GM12878 (cell line): ENCODE data around the gene CIPC. TPM values are rescaled to one million over a fixed set of nuclear protein-coding genes. Genes with fewer than 3 reads are reported as not detected.

Source experiments
- ATAC-seq: fragments of 200-7000 bp; cut with Tn5 transposase; 3 replicates; pipeline ENCODE4 v1.9.1; 2020; ENCODE audit warnings: mild to moderate bottlenecking, moderate library complexity
- BruUV-seq: library from RNA; stranded (reverse); fragments of 400-500 nt; replicated peaks from 2 replicates; lab custom pipeline; 2021; lab: Mats Ljungman, UMichigan
- CTCF ChIA-PET: fragments of 300-600 bp; sonication (Branson Sonifier 250); formaldehyde crosslinking; extraction: SDS; loops from one replicate; lab custom pipeline; 2021; ENCODE audit warnings: inconsistent platforms; lab: Yijun Ruan, JAX
- POLR2A ChIA-PET: fragments of 350-600 bp; formaldehyde crosslinking; extraction: SDS; loops from one replicate; lab custom pipeline; 2021; ENCODE audit warnings: inconsistent platforms; lab: Charles Lee
- RAD21 ChIA-PET: fragments of 300-600 bp; sonication (Branson Sonifier 250); formaldehyde crosslinking; loops from one replicate; lab custom pipeline; 2023; ENCODE audit warnings: antibody characterized with exemption; ENCODE audit not compliant: unreplicated experiment; lab: Charles Lee
- SMC1A ChIA-PET: fragments of 300-600 bp; sonication (Branson Sonifier 250); formaldehyde crosslinking; loops from one replicate; lab custom pipeline; 2023; ENCODE audit not compliant: unreplicated experiment, uncharacterized antibody; lab: Charles Lee
- DNase-seq: peaks from one replicate; pipeline ENCODE4 v3.0.0-alpha.2; 2011; ENCODE audit warnings: low read depth, low spot score
- FAIRE-seq: peaks from 3 replicates; lab custom pipeline; 2011; peaks lifted over from hg19 to GRCh38; lab: Jason Lieb, UNC
- H2AFZ ChIP-seq: 2 replicates; pipeline ENCODE4 v1.6.0; 2011; ENCODE audit warnings: low read depth, low read length, control low read depth; ENCODE audit not compliant: control insufficient read depth
- H3K27ac ChIP-seq: 2 replicates; pipeline ENCODE4 v1.5.1; 2011; ENCODE audit warnings: control low read depth; ENCODE audit not compliant: control insufficient read depth, insufficient read depth
- H3K27me3 ChIP-seq, 2 experiments: replicated peaks in 1 of 2; 2 replicates each; pipeline versions ENCODE4 v1.6.0 to v1.6.1; 2011; ENCODE audit warnings: low read length in 1 of 2; ENCODE audit not compliant: control insufficient read depth in 2 of 2, insufficient read depth in 2 of 2
- H3K36me3 ChIP-seq, 2 experiments: 2 replicates each; pipeline ENCODE4 v1.5.1; 2011; ENCODE audit warnings: low read length in 1 of 2; ENCODE audit not compliant: control insufficient read depth in 2 of 2, insufficient read depth in 2 of 2
- H3K4me1 ChIP-seq: 2 replicates; pipeline ENCODE4 v1.6.1; 2011; ENCODE audit warnings: mild to moderate bottlenecking, low read length, moderate library complexity, mixed read lengths; ENCODE audit not compliant: control insufficient read depth, insufficient read depth
- H3K4me2 ChIP-seq: 2 replicates; pipeline ENCODE4 v1.6.0; 2011; ENCODE audit warnings: control low read depth; ENCODE audit not compliant: control insufficient read depth, insufficient read depth
- H3K4me3 ChIP-seq: fragments of 200-600 bp; sonication (generic); 2 replicates; pipeline ENCODE4 v1.5.1; 2016
- H3K79me2 ChIP-seq: 2 replicates; pipeline ENCODE4 v1.6.0; 2011; ENCODE audit warnings: low read length; ENCODE audit not compliant: control insufficient read depth, insufficient read depth
- H3K9ac ChIP-seq: 2 replicates; pipeline ENCODE4 v1.8.0; 2011; ENCODE audit warnings: low read length, control low read depth, mixed read lengths; ENCODE audit not compliant: control insufficient read depth, insufficient read depth
- H3K9me3 ChIP-seq: replicated peaks from 3 replicates; pipeline ENCODE4 v1.5.1; 2011; ENCODE audit warnings: mild to moderate bottlenecking, low read length; ENCODE audit not compliant: control insufficient read depth, insufficient read depth
- H4K20me1 ChIP-seq: 2 replicates; pipeline ENCODE4 v1.6.0; 2011; ENCODE audit not compliant: control insufficient read depth, insufficient read depth
- CBX5 ChIP-seq: sonication (generic); IDR thresholded peaks from 2 replicates; pipeline ENCODE4 v1.6.1; 2016; ENCODE audit warnings: low read depth, moderate library complexity, mild to moderate bottlenecking, inconsistent platforms
- IRF4 ChIP-seq: IDR thresholded peaks from 2 replicates; pipeline ENCODE4 v1.6.1; 2011; ENCODE audit warnings: low read depth, low read length
- KAT2A ChIP-seq: conservative IDR thresholded peaks from 2 replicates; pipeline ENCODE4 v1.6.1; 2011; ENCODE audit warnings: low read depth, low read length; ENCODE audit not compliant: control insufficient read depth
- LARP7 ChIP-seq: fragments of 450-650 bp; IDR thresholded peaks from 2 replicates; pipeline ENCODE4 v1.6.1; 2017; ENCODE audit warnings: mild to moderate bottlenecking
- MEF2A ChIP-seq: IDR thresholded peaks from 2 replicates; pipeline ENCODE4 v1.6.1; 2011; ENCODE audit warnings: low read depth, mild to moderate bottlenecking, low read length, moderate library complexity; ENCODE audit not compliant: insufficient read depth
- RAD51 ChIP-seq: fragments of 450-650 bp; IDR thresholded peaks from 2 replicates; pipeline ENCODE4 v1.6.1; 2016; ENCODE audit warnings: moderate library complexity, mild to moderate bottlenecking, inconsistent platforms
- SP1 ChIP-seq: IDR thresholded peaks from one replicate; pipeline ENCODE4 v1.6.1; 2011; ENCODE audit warnings: low read depth, low read length
- TCF12 ChIP-seq: IDR thresholded peaks from 2 replicates; pipeline ENCODE4 v1.6.1; 2011; ENCODE audit warnings: low read depth, mild to moderate bottlenecking, low read length
- TCF3 ChIP-seq: IDR thresholded peaks from 2 replicates; pipeline ENCODE4 v1.6.1; 2012; ENCODE audit warnings: low read depth, mild to moderate bottlenecking, low read length, borderline replicate concordance; ENCODE audit not compliant: insufficient read depth
- YBX1 ChIP-seq: fragments of 450-650 bp; IDR thresholded peaks from 2 replicates; pipeline ENCODE4 v1.6.1; 2016; ENCODE audit warnings: antibody characterized with exemption
- ZNF384 ChIP-seq: IDR thresholded peaks from 2 replicates; pipeline ENCODE4 v1.6.1; 2012; ENCODE audit warnings: low read depth, mild to moderate bottlenecking, low read length, improper control_type of control experiment, borderline replicate concordance
- WGBS: methylation state at CpG from one replicate; pipeline ENCODE4 v1.1.6; 2016; ENCODE audit warnings: low lambda C conversion rate; ENCODE audit not compliant: insufficient replicate concordance, insufficient coverage; ENCODE audit errors: missing lambda C conversion rate; 5-methylcytosine and 5-hydroxymethylcytosine counted together
- in situ Hi-C: fragments of 300-500 bp; cut with MboI; formaldehyde crosslinking; loops from 9 replicates; pipeline ENCODE4 v1.14.3; 2018; ENCODE audit warnings: mixed read lengths
- intact Hi-C: fragments of 100-400 bp; cut with micrococcal nuclease; formaldehyde crosslinking; loops from one replicate; pipeline ENCODE4 v1.14.2; 2022; ENCODE audit not compliant: unreplicated experiment
- polyA plus RNA-seq, 11 experiments: library from polyadenylated mRNA; depleted of rRNA in 4 of 11; unstranded in 6 of 11; stranded (reverse) in 5 of 11; fragments of >200 nt; fragmentation: Nextera tagmentation in 4 of 11; fragmentation: Illumina TruSeq in 1 of 11; extraction: Ambion mirVana in 4 of 11; extraction: Trizol in 1 of 11; gene quantifications; 1 replicate in 1 of 11; 2 replicates in 10 of 11; pipeline versions ENCODE4 v1.2.1 to v1.2.3, GENCODE V29; 2011 to 2016; ENCODE audit warnings: inconsistent platforms in 2 of 11, missing spikeins in 2 of 11, low read depth in 1 of 11
- total RNA-seq, 4 experiments: library from RNA; depleted of rRNA in 3 of 4; stranded (reverse); fragments of >200 nt in 3 of 4; fragmentation: Illumina TruSeq in 1 of 4; extraction: Trizol in 1 of 4; gene quantifications; 2 replicates each; pipeline versions ENCODE4 v1.2.1 to v1.2.3, GENCODE V29; 2013 to 2021
- TF ChIP-seq, protein P1 (sequence below): fragments of 450-650 bp; IDR thresholded peaks from 2 replicates; pipeline ENCODE4 v1.6.1; 2017; ENCODE audit warnings: mild to moderate bottlenecking, low read depth, inconsistent platforms; ENCODE audit not compliant: poor library complexity, severe bottlenecking
- TF ChIP-seq, protein P2 (sequence below): fragments of 450-650 bp; formaldehyde crosslinking; IDR thresholded peaks from 2 replicates; pipeline ENCODE4 v1.4.0; 2022; ENCODE audit warnings: mild to moderate bottlenecking, moderate library complexity
- TF ChIP-seq, protein P3 (sequence below): IDR thresholded peaks from 2 replicates; pipeline ENCODE4 v1.6.1; 2012; ENCODE audit warnings: mild to moderate bottlenecking, low read depth, low read length
- TF ChIP-seq, protein P4 (sequence below): IDR thresholded peaks from 2 replicates; pipeline ENCODE4 v1.6.1; 2012; ENCODE audit warnings: low read depth, low read length, improper control_type of control experiment

CIPC gene
- total and polyA plus RNA-seq, 10 of the 15 experiments (the other 5 are each of a cell fraction or from before 2014, with no cell fraction given) = 5.6 to 29.5 (median 16.5) TPM

DNA sequence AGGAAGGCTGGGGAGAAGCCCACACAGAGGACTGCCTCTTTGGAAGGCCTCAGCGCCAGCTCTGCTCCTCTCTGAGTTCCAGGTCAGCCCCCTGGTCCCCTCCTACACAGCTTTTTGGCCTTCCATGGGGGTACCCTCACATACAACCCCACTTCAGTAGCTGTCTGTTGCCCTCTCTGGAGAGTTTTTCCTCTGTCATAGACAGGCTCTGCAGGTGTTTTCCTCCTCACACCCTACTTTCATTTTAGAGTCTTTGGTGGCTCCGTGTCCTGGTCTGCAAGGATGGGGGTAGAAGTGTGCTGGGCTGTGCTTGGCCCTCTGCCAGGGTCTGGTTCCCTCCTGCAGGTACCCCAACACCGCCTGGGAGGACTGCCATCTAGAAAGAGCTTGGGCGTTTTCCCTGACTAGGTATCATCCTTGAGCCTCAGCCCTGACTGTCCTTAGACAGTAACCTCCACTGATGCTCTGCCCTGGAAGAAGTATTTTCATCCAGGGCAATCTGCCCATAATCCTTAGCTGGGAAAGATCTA is 28.5 kb downstream of the CIPC start:
- FAIRE-seq (no peak), DNase-seq (no peak), ATAC-seq (no peak)
- Histone ChIP-seq H3K9me3 (no peaks in the 10 kb centered on the region), H2AFZ (no peak overlapping the region), H3K27me3 (peaks cover 6 to 7% of the 10 kb centered on the region in 2 experiments; a peak in 2 of 4 replicates), H4K20me1 (no peaks in the 10 kb centered on the region), H3K4me3 (no peak overlapping the region), H3K9ac (no peak overlapping the region), H3K27ac (no peak overlapping the region), H3K36me3 (no peaks in the 10 kb centered on the region), H3K4me2 (no peak overlapping the region), H3K4me1 (peaks cover 36% of the 10 kb centered on the region), H3K79me2 (no peaks in the 10 kb centered on the region)
- SMC1A ChIA-PET = interaction anchor here (0.7 to 20.2 kb wide), 4 partner anchors 25 to 251 kb away, joined by 3 to 428 read pairs (median 8); partner anchors contain the start of gene CIPC
- in situ Hi-C loops = no loop called here
- POLR2A ChIA-PET = interaction anchor here (1.1 kb wide), 1 partner anchor 27 kb away, joined by 5 read pairs; no protein-coding TSS in a partner anchor
- 56% methylated on average over 4 of the region's 4 CpGs for WGBS
- RAD21 ChIA-PET = interaction anchor here (1.0 to 2.2 kb wide), 7 partner anchors 26 to 57 kb away, joined by 3 to 7 read pairs (median 5); partner anchors contain the start of gene CIPC
- intact Hi-C loops = loop anchor here (2.0 kb wide), 1 partner anchor 56 kb away; no protein-coding TSS in a partner anchor
- CTCF ChIA-PET = interaction anchor here (0.6 to 21.2 kb wide), 14 partner anchors 10 to 409 kb away, joined by 3 to 445 read pairs (median 5); partner anchors contain the start of gene CIPC
- BruUV-seq = no TSS peak
- TF ChIP-seq TCF12 = no peak
- no peak for TF ChIP-seq YBX1
- no peak for TF ChIP-seq CBX5
- TF ChIP-seq, protein P1, sequence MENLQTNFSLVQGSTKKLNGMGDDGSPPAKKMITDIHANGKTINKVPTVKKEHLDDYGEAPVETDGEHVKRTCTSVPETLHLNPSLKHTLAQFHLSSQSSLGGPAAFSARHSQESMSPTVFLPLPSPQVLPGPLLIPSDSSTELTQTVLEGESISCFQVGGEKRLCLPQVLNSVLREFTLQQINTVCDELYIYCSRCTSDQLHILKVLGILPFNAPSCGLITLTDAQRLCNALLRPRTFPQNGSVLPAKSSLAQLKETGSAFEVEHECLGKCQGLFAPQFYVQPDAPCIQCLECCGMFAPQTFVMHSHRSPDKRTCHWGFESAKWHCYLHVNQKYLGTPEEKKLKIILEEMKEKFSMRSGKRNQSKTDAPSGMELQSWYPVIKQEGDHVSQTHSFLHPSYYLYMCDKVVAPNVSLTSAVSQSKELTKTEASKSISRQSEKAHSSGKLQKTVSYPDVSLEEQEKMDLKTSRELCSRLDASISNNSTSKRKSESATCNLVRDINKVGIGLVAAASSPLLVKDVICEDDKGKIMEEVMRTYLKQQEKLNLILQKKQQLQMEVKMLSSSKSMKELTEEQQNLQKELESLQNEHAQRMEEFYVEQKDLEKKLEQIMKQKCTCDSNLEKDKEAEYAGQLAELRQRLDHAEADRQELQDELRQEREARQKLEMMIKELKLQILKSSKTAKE = no peak
- no peak for TF ChIP-seq RAD51
- TF ChIP-seq, protein P2, sequence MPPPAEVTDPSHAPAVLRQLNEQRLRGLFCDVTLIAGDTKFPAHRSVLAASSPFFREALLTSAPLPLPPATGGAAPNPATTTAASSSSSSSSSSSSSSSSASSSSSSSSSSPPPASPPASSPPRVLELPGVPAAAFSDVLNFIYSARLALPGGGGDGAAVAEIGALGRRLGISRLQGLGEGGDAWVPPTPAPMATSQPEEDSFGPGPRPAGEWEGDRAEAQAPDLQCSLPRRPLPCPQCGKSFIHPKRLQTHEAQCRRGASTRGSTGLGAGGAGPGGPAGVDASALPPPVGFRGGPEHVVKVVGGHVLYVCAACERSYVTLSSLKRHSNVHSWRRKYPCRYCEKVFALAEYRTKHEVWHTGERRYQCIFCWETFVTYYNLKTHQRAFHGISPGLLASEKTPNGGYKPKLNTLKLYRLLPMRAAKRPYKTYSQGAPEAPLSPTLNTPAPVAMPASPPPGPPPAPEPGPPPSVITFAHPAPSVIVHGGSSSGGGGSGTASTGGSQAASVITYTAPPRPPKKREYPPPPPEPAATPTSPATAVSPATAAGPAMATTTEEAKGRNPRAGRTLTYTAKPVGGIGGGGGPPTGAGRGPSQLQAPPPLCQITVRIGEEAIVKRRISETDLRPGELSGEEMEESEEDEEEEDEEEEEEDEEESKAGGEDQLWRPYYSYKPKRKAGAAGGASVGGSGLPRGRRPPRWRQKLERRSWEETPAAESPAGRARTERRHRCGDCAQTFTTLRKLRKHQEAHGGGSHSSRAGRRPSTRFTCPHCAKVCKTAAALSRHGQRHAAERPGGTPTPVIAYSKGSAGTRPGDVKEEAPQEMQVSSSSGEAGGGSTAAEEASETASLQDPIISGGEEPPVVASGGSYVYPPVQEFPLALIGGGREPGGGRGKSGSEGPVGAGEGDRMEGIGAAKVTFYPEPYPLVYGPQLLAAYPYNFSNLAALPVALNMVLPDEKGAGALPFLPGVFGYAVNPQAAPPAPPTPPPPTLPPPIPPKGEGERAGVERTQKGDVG (CRISPR knock-in tag) = no peak
- no peak for TF ChIP-seq SP1
- no peak for TF ChIP-seq ZNF384
- TF ChIP-seq, protein P3, sequence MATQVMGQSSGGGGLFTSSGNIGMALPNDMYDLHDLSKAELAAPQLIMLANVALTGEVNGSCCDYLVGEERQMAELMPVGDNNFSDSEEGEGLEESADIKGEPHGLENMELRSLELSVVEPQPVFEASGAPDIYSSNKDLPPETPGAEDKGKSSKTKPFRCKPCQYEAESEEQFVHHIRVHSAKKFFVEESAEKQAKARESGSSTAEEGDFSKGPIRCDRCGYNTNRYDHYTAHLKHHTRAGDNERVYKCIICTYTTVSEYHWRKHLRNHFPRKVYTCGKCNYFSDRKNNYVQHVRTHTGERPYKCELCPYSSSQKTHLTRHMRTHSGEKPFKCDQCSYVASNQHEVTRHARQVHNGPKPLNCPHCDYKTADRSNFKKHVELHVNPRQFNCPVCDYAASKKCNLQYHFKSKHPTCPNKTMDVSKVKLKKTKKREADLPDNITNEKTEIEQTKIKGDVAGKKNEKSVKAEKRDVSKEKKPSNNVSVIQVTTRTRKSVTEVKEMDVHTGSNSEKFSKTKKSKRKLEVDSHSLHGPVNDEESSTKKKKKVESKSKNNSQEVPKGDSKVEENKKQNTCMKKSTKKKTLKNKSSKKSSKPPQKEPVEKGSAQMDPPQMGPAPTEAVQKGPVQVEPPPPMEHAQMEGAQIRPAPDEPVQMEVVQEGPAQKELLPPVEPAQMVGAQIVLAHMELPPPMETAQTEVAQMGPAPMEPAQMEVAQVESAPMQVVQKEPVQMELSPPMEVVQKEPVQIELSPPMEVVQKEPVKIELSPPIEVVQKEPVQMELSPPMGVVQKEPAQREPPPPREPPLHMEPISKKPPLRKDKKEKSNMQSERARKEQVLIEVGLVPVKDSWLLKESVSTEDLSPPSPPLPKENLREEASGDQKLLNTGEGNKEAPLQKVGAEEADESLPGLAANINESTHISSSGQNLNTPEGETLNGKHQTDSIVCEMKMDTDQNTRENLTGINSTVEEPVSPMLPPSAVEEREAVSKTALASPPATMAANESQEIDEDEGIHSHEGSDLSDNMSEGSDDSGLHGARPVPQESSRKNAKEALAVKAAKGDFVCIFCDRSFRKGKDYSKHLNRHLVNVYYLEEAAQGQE = no peak
- TF ChIP-seq LARP7 = no peak
- no peak for TF ChIP-seq MEF2A
- no peak for TF ChIP-seq IRF4
- TF ChIP-seq, protein P4, sequence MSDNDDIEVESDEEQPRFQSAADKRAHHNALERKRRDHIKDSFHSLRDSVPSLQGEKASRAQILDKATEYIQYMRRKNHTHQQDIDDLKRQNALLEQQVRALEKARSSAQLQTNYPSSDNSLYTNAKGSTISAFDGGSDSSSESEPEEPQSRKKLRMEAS = no peak
- no peak for TF ChIP-seq TCF3
- no peak for TF ChIP-seq KAT2A
